IPS-18c (cell line): ENCODE data around the gene ERG.

Experiments
- H3K4me3 ChIP-seq: 2 replicates; pipeline ENCODE4 v1.7.0; 2013; ENCODE audit warnings: low read depth, mild to moderate bottlenecking, low read length, moderate library complexity; ENCODE audit not compliant: insufficient read depth
- H3K9me3 ChIP-seq: one replicate; pipeline ENCODE4 v1.6.1; 2013; ENCODE audit warnings: mild to moderate bottlenecking, low read length, moderate library complexity; ENCODE audit not compliant: control insufficient read depth, insufficient read depth

The ERG gene

DNA sequence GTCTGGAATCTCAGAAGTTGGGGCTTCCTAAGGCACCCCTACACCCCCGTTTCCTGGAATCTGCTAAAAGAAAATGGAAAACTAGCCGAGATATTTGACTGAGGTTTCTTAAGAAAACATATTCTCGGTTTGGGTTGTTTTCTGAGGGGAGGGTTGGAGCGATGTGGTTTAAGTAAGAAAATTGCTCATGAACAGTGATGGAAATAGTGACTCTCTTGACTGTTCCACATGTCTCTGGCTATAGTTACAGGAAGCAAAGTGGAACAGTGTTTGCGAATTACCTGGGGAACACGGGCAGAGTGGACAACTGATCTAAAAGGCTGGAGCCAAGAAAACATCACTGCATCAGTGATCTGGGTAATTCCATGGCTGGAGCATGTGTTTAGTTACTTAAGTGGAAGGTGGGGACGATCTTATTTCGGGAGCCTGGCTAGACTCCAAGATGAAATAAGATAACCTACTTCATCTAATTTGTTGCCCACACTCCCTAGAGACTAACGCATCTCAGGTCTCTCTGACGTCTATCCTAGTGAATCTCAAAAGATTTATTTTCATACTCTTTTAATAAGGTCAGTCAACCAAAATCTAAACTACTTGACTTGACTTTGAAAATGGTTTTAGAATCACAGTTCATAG, 149.0 kb downstream of the ERG start:
- H3K4me3 ChIP-seq = no peak overlapping the region
- no peaks in the 10 kb centered on the region for H3K9me3 ChIP-seq

DNA sequence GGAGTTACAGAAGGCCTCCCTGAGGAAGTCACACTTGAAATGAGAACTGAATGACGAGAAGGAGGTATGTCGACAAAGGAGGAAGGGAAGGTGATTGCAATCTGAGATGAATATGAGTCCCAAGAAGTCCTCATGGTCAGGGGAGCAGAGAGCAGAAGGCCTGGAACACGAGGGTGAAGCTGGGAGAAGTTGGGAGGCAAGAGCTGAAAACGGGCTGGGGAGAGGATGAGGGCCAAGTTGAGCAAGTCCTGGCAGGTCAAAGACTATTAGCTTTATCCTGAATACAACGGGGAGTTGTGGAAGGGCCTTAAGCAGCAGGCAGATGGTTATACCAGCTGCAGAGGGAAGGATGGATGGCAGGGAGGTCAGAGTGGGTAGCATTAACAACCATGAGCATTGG, 152.0 kb downstream of the ERG start:
- H3K4me3 ChIP-seq = no peak overlapping the region

DNA sequence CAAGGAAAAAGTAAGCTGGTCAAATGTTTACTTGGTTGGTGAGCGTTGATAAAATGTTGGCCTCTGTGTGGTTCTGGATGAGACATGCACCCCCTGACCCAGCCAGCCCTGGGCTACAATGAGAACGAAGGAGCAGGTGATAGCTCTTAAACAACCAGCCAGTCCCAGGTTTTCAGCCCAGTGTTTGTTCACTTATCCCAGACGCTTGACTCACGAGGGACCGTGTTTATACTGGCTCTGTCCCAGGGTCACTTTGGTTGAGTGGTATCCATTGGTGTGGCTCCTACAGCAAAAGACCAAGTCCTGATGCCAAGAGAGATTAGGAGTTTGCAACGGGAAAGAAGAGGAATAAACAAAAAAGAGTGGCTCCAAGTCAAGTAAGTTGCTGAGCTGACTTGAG, 154.6 kb downstream of the ERG start:
- Histone ChIP-seq H3K4me3 (no peak overlapping the region), H3K9me3 (no peaks in the 10 kb centered on the region)

More for the DNA sequence above, 152.0 kb downstream of the ERG start:
- H3K9me3 ChIP-seq = no peaks in the 10 kb centered on the region

DNA sequence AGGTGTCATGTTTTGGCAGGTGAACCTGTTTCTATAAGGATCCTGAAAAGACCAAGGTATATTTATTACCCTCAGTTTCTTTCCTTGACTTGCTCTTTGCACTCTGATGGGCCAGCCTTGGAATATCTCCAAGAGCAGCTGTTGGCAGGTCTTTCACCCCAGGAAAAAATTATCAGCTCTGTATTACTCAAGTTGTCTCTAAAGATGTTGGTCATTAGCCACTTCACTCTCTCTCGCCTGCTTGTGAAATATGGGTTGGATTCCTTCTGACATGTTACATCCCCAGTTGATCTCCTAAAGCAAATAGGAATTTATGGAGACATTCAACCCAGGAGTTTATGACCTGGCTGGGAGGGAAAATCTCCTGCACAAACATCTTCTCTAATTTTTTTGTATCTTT, 155.5 kb downstream of the ERG start:
- Histone ChIP-seq H3K9me3 (no peaks in the 10 kb centered on the region), H3K4me3 (no peak overlapping the region)

DNA sequence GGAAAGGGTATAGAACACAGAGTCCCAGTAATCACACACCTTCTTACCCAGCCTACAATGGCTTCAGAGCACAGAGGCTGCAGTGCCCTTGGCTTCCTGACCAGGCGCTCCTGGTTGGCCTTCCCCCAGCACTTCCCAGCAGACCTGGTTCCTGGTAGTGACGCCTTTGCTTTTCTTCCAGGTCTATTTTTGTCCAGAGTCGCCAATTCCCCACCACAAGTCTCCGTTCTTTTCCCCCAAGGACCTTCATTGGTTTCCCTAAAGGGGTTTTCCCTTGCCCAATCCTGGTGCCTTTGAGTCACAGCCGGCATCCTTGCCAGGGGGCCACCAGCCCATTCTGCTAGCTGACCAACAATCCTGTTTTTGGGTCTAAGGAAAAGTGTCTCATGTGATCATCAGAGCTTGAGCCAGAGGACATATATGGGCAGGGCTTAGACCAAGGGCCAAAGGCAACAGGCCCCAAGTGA, 156.7 kb downstream of the ERG start:
- no peaks in the 10 kb centered on the region for H3K9me3 ChIP-seq
- no peak overlapping the region for H3K4me3 ChIP-seq

DNA sequence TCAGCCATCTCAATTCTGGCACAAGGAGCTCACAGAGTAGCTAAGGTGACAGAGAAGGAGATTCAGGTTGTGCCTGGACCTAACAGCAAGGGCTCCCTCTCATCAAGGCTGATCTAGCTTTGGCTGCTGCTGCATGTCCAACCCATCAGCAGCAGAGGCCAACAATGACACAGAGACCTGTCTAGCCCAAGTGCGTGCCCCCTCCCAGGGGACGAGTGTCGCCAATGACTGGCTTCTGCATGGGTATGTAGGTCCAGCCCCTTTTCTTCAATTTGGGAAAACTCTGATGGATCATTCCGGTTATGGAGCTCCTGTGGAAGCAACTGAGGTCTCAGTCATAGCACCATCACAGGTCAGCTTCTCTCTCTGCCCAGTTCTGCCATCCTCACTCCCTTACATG, 158.1 kb downstream of the ERG start:
- Histone ChIP-seq H3K9me3 (no peaks in the 10 kb centered on the region), H3K4me3 (no peak overlapping the region)

DNA sequence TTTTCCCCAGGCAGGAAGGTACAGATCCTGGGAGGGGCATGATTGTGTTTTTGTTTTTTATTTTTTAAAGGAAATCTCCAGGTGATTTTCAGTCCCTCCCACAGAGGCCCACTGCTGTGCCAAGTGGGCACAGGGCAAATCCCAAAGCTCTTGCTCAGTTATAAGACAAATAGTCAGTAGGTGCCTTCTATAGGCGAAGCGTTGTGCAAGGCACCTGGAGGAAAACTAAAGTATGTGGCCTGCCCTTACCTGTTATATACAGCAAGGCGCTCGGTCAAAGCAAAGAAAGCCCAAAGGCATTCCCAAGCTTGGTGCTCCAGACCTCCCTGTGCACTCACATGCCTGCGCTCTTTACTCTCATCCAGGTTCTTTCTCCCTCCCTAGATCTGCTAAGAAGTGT, 160.5 kb downstream of the ERG start:
- Histone ChIP-seq H3K9me3 (no peaks in the 10 kb centered on the region), H3K4me3 (no peak overlapping the region)

DNA sequence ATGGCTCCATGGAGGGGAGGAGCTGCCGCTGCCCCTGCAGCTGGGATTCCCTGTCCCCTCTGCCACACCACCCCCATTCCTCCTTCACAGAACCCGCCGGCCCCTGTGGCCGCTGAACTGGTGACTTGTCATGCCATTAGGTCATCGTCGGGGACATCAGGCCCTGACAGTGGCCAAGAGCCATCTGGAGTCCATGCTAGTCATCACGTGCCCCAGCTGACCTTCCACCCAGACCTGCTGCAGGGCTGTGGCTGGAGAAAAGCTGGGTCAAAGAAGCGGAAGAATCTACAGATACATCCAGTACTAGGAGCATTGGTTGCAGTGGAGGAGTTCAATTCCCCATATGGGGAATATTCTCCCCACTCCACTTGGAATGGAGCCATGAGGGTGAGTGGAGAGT, 163.4 kb downstream of the ERG start:
- no peak overlapping the region for H3K4me3 ChIP-seq

DNA sequence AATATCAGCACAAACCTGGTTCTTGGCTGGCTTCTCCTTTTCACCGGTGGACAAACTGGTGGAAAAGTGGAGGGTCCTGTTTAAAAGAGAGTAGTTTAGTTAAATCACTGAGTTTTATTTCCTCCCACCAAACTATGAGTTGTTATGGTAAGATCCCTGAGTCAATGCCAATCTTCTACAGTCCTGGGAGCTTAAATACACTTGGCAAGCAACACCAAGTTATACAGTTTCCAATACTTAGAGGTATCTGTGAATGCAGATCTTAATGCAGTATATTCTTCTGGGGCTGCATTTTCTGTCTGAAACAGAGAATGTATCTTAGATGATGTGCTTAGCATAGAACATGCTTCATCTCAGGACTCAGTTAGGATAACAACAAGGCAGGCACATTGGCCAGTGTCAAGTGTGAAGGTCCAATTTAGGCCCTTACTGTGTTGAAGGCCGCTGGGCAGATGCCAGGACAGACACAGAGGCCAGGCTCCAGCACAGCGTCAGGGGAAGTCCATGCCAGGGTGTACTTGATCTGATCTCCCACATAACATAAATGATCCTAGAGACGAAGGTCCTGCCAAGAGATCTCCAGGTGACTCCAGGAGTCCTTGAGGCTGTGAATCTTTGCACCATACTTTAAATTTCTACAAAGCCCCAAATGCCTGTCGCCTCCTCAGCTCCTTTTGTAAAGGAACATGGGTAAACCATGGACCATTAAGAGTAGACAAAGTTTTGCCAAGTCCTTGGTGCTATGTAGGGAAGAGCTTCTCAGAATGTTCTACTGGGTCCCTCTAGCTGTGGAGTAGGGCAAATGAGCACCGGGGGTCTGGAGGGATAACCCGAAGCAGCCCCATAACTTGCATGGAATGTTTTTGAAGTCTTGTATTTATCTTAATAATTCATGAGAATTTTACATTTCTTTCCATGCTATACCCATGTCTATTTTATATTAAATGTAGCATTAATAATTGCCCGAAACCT, 164.7 kb downstream of the ERG start:
- no peak overlapping the region for H3K4me3 ChIP-seq
- no peaks in the 10 kb centered on the region for H3K9me3 ChIP-seq

More for the DNA sequence above, 163.4 kb downstream of the ERG start:
- no peaks in the 10 kb centered on the region for H3K9me3 ChIP-seq

DNA sequence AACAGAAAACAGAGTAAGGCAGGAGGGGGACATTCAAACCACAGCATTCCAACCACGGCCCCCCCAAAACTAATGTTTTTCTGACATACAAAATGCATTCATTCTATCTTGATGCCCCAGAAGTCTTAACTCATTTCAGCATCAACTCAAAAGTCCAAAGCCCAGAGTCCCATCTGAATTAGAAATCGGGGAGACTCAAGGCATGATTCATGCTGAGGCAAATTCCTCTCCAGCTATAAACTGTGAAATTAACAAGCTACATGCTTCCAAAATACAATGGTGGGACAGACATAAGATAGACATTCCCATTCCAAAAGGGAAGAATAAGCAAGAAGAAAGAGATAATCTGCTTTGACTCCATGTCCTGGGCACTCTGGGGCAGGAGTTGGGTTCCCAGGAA, 167.6 kb downstream of the ERG start:
- no peak overlapping the region for H3K4me3 ChIP-seq
- no peaks in the 10 kb centered on the region for H3K9me3 ChIP-seq
